ENCODE measurements around the gene CALM1.

CALM1 gene

DNA sequence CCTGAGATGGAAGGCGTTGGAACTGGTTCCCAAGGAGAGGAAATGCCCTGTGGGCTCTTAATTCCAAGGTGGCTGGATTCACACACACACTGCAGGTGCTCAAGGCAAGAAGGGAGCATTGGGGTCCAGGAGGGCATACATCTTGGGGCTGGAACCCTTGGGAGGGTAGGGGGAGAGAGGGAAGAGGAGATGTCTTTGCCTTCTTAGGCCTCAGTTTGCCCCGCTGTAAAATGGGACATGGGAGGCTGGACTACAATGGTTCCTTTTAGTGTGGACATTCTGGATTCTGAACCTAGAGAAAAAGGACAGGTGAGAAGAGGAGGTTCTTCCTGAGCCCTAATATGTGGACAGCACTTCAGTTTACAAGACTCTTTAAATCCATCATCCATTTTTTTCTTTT is 43.8 kb downstream of the CALM1 start:
- DNase-seq (ENCODE audit: low read depth in 2 of 2, low spot score in 1 of 2), result no peak

DNA sequence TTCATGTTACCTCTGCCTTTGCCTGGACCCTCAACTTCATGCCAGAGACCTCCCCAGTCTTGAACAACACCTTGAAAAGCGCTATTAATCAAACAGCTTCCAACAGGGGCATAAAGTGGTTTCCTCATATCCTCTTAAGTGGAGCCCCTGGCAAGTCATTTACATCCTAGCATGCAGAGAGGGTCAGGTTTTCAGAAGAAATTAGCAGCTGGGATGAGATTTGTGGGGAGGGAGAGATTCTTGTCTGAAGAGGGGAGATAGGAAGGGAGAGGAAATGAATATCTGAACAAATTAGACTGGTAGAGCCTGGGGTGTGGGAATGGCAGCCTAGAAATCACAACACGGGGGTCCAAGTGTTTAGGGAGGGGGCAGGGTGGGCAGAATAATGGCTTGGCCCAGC is 45.6 kb downstream of the CALM1 start:
- no peak for DNase-seq (ENCODE audit: low read depth in 2 of 2, low spot score in 1 of 2)

GRCh38 chr14:90443161-90444076 is 46.6 kb downstream of the CALM1 start:
- no peak for DNase-seq (ENCODE audit: low read depth in 2 of 2, low spot score in 1 of 2)

GRCh38 chr14:90444077-90444696 is 47.4 kb downstream of the CALM1 start:
- no peak for DNase-seq (ENCODE audit: low read depth in 2 of 2, low spot score in 1 of 2)

GRCh38 chr14:90445011-90445410 is 48.2 kb downstream of the CALM1 start:
- DNase-seq (ENCODE audit: low read depth in 2 of 2, low spot score in 1 of 2), result no peak

- DNase-seq (ENCODE audit: low read depth in 2 of 2, low spot score in 1 of 2), result no peak
These were observed 49.6 kb downstream of the CALM1 start for GRCh38 chr14:90446405-90446804.

GRCh38 chr14:90447720-90448497 is 51.1 kb downstream of the CALM1 start:
- no peak for DNase-seq (ENCODE audit: low read depth in 2 of 2, low spot score in 1 of 2)

DNA sequence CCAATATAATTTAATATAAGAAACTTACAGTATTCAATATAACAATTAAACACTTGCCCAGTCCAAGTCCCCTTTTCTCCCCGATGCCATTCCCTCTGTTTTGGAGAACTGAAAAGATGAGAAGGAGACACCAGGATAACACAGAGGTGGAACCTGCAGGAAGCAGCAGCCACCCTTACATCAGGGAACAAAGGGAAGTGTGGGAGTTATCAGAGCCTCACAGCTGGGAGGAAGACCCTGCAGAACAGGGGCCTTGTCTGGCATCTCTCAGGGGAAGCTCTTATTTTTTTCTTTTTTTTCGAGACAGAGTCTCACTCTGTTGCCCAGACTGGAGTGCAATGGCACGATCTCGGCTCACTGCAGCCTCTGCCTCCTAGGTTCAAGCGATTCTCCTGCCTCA is 52.6 kb downstream of the CALM1 start:
- DNase-seq (ENCODE audit: low read depth in 2 of 2, low spot score in 1 of 2), result no peak

DNA sequence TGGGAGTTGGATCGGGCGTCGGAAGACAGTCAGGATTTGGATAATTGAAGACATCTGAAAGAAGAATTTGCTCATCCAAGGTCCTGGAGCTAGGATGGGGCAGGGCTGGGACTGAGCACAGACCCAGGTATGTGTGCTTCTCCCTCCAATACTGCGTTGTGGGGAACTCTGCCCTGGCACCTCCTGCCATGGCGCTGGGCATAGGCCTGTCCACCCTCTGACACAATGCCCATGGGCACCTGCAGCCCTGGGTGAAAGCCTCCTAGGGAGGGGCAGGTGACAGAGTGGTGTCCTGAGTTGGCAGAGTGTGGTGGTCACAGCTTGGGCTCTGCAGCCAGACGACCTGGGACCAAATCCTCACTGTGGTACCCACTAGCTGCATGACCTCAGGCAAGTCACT is 53.3 kb downstream of the CALM1 start:
- no peak for DNase-seq (ENCODE audit: low read depth in 2 of 2, low spot score in 1 of 2)

DNA sequence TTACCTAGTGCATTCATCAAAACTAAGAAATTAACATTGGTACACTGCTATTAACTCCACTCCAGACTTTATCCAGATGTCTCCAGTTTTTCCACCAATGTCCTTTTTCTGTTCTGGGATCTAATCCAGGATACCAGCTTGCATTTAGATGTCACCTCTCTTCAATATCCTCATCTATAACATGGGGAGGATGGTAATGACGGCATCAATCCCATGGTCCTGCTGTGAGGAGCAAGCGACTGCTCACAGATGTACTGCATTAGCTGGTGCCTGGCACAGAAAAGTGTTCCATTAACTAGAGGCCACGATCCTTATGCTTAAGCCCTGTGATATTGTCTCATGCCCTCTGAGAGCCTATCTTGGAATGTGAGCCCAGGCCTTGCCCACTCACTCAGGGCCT is 53.8 kb downstream of the CALM1 start:
- no peak for DNase-seq (ENCODE audit: low read depth in 2 of 2, low spot score in 1 of 2)

- DNase-seq (ENCODE audit: low read depth in 2 of 2, low spot score in 1 of 2), result no peak
These were observed 54.6 kb downstream of the CALM1 start for GRCh38 chr14:90451443-90451842.

- no peak for DNase-seq (ENCODE audit: low read depth in 2 of 2, low spot score in 1 of 2)
These were observed 55.1 kb downstream of the CALM1 start for GRCh38 chr14:90451961-90452360.

DNA sequence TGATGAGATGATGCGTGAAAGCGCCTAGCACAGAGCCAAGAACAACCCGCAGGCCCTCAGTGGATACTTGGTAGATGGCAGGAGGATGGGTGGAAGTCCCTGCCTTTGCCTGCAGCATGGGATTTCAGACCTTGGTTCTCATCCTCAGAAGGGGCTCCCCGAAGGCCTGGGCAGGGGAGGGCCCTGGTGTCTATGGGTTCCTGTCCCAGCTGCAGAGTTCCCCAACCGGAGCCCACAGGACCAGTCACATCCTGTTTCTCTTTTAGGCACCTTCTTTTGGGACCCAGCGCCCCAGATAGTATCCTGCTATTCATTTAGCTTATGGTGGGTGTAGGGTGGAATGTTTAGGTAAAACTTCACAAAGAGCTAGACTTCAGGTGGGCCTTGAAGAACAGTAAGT is 55.5 kb downstream of the CALM1 start:
- DNase-seq (ENCODE audit: low read depth in 2 of 2, low spot score in 1 of 2), result no peak

DNA sequence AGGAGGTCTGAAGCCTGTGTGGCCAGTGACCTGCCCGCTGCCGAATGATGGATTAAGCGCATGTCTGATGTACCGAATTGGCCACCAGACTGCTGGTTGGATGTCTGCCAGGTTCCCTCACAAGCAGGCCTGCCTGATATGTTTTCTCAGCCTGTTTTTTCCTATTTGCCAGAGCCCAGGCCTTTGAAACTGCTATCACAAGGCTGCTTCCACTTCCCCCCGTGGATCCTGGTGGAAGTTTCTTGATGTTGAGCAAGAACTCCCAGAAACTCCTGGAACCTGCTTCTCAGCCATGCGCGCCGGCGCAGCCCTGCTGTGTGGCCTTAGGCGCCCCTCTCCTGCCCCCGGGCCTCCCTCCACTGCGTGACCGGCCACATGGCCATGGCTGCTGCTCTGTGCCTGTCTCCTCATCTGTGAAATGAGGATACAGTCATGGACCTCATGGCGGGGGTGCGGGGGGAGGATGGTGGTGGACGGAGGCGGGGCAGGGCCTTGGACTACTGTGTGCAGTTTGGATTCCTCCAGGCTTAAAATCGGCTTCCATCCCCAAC is 56.6 kb downstream of the CALM1 start:
- DNase-seq (ENCODE audit: low read depth in 2 of 2, low spot score in 1 of 2), result no peak

DNA sequence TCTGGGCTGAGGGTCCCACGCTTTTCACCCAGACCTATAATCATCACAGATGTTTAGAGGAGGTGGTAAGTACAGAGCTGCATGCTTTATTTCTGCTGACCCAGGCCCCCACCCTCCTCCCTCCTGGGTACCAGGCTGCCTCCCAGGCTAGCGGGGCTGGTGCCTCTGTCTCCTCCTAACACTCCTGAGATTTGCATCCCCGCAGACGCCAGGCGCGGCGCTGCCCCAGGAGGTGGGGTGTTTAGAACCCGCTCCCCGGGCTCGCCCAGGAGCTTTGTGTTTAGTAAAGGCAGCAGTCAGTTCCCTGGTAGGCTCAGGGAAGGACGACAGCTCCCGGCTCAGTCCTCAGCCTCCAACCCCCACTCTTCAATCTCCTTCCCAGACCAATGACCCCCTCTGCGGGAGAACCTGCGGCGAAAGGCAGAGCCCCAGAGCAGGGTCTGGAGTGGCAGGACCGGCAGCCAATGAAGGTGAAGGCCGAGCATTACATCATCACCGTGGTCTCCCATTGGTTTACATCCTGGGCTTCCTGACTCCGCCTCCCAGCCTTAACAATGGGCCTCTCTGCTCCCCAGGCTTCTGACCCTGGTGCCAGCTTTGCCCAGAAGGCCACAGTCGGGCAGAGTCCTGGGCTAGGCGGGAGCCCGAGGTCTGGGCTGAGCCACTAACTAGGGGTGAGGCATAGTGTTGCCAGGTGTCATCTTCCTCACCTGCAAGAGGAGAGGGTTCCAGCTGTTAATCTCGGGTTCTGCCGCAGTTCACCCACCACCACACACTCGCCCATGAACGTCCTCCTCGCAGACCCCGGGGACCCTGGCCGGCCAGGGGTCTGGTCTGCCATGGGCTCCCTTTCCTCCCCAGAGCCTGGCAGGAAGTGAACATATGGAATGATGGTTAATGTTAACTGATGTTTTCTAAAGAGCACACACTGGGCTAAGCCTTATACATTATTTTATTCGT is 57.5 kb downstream of the CALM1 start:
- DNase-seq (ENCODE audit: low read depth in 2 of 2, low spot score in 1 of 2), result no peak

GRCh38 chr14:90455100-90455571 is 58.3 kb downstream of the CALM1 start:
- DNase-seq (ENCODE audit: low read depth in 2 of 2, low spot score in 1 of 2), result no peak

DNA sequence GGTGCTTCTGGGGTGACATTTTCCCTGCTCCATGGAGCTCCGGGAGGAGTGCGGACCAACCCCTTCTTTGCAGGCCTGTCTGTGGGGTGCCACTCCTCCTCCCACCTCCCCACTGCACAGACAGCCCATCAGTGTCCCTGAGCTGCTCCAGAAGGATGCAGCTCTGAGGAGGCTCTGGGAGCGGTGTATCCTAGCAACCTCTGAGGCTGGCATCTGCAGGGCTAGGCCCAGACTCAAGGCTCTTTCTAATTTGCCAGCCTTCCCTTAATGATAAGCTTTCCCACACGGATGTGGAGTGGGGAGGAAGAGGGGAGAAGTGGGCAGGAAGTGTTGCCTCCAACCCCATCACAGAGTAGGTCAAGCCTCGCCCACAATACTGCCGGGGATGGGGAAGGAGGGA is 59.7 kb downstream of the CALM1 start:
- no peak for DNase-seq (ENCODE audit: low read depth in 2 of 2, low spot score in 1 of 2)

DNA sequence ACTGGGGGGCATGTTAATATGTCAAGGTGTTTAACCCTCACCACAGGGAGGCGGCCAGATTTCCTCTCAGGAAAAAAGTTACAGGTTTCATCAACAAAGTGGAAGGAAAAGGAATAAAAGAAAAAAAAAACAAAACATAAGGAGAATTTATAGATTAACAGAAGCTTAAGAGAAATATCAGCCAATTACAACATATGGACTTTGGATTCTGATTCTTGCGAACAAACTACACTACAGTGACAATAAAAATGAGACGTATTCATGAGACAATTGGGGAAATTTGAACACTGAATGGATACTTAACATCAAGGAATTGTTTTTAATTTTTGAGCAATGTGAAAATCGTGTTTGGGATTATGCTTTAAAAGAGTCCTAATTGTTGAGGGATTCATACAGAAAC is 60.4 kb downstream of the CALM1 start:
- DNase-seq (ENCODE audit: low read depth in 2 of 2, low spot score in 1 of 2), result no peak
